Measurements from ENCODE around the gene SAE1. TPM values are rescaled to one million over a fixed set of nuclear protein-coding genes. Genes with fewer than 3 reads are reported as not detected.
A peak's percentile ranks its signal among the peaks of the same experiment; 100 is the strongest.

SAE1 gene
- total RNA-seq, 4 donors from 2014 or later: 27.3 to 85.4 (median 51.8) TPM

- WGBS, 2 donors (ENCODE audit: low coverage in 1 of 2): 4 to 30% methylated on average over 2 to 27 of the region's 56 CpGs
- DNase-seq: peak; percentile 90
- intact Hi-C loops (cut with DNase I; ENCODE audit: low total_unique reads): no loop called here
- in situ Hi-C loops (cut with MboI; ENCODE audit: low pct_ligation_motif_present in 1 of 4, low pct_unique_long_range_greater_than_20kb in 1 of 4, low sequenced_read_pairs in 3 of 4): no loop called here
- peak overlapping the region; percentile 97 to 100 (median 99) for H3K27ac ChIP-seq
- H3K27me3 ChIP-seq: no peaks in the 10 kb centered on the region
- H3K9me3 ChIP-seq: no peaks in the 10 kb centered on the region
- H3K4me3 ChIP-seq: peak overlapping the region; percentile 36 to 96 (median 56)
- peaks cover 12 to 55% (median 37%) of the 10 kb centered on the region in 4 donors for H3K4me1 ChIP-seq
- TF ChIP-seq CTCF (IDR thresholded peaks at IDR 0.05) (peak in 1 of 5 experiments; percentile 35), POLR2AphosphoS5 (IDR thresholded peaks at IDR 0.05) (peak; percentile 86 to 91 (median 89)), POLR2A (IDR thresholded peaks at IDR 0.05) (peak; percentile 86), EP300 (IDR thresholded peaks at IDR 0.05; ENCODE audit: low read depth) (no peak)
- peaks cover 0 to 3% (median 0%) of the 10 kb centered on the region in 4 donors for H3K36me3 ChIP-seq
These were observed 96.1 kb downstream of the SAE1 start for GRCh38 chr19:47226426-47227351.

DNA sequence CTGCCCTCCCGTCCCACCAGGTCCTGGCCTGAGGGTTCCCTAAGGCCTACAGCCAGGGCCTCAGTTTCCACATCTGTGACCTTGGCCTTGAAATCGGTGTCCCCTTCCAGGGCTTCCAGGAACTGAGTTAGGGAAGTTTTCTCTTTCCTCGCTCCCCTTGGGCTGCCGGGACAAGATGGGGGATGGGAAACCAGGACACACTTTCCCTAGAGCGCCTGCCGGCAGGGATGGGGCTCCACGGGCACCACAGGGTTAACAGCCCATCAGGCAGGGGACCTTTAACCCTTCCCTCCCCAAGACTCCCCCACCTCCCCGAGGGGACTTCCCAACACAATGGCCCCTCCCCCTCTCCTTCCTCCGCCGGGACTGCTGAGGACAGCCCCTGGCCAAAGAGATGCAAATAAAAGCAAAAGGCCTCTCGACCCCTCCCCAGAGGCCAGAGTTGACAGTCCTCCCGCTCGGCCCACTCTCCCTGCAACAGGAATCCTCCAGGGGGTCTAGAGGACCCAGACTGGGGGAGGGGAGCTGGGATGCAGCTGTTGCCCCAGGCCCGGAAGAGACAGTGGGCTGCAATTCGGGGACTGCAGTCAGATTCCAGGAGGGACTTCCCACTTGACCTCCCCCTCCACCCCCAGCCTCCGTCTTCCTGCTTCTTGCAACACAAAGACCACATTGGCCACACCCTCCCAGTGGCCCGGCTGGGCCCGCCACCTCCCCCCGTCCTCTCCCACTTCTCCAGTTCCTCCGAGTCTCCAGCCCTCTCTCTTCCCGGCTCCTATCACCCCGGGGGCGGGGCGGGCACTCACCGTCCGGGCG, 96.9 kb downstream of the SAE1 start:
- H3K4me1 ChIP-seq: peaks cover 12 to 64% (median 45%) of the 10 kb centered on the region in 4 donors
- H3K27ac ChIP-seq: peak overlapping the region; percentile 97 to 100 (median 99)
- no peaks in the 10 kb centered on the region for H3K27me3 ChIP-seq
- intact Hi-C loops (cut with DNase I; ENCODE audit: low total_unique reads) (no loop called here), in situ Hi-C loops (cut with MboI; ENCODE audit: low pct_ligation_motif_present in 1 of 4, low pct_unique_long_range_greater_than_20kb in 1 of 4, low sequenced_read_pairs in 3 of 4) (no loop called here)
- TF ChIP-seq POLR2AphosphoS5 (IDR thresholded peaks at IDR 0.05) (peak; percentile 59 to 73 (median 70)), EP300 (IDR thresholded peaks at IDR 0.05; ENCODE audit: low read depth) (no peak), CTCF (IDR thresholded peaks at IDR 0.05) (no peak), POLR2A (IDR thresholded peaks at IDR 0.05) (peak; percentile 62)
- DNase-seq: peak; percentile 89
- H3K36me3 ChIP-seq: no peaks in the 10 kb centered on the region
- WGBS, 2 donors (ENCODE audit: low coverage in 1 of 2): 7% methylated on average over 27 of the region's 27 CpGs; no CpG with 5 or more reads in 1 of the 2 donors
- peak overlapping the region; percentile 36 to 96 (median 49) for H3K4me3 ChIP-seq
- no peaks in the 10 kb centered on the region for H3K9me3 ChIP-seq

DNA sequence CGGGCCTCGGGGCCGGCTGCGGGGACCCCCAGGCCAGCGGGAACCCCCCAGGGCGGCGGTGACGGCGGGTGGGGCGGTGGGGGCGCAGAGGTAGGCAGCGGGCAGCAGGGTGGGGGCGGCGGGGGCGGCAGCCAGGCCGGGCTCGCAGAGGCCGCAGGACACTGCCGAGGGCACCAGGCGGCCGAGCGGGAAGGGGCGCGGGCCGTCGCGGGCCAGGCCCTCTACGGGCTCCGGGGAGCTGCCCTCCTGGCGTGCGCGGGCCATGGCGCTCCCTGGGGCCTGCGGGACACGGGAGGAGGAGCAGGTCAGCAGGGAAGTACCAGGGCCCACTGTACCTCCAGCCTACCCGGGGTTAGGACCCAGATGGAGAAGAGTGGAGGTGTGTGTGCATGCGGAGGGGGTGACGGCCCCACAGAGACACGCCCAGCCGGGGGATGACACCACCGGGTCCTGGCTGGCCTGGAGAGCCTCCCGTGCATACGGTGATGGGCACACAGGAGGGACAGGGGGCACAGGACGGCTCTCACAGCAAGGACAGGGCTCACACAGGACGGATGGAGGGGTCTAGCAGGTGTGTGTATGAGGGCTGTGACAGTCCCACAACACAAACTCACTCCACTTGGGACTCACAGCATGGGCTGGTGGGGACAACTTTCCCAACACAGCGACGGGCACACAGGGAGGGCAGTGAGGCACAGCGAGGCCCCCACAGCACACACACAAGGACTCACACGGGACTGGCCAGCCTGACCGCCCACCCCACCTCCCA, 97.7 kb downstream of the SAE1 start:
- H3K36me3 ChIP-seq: no peaks in the 10 kb centered on the region
- intact Hi-C loops (cut with DNase I; ENCODE audit: low total_unique reads) (no loop called here), in situ Hi-C loops (cut with MboI; ENCODE audit: low pct_ligation_motif_present in 1 of 4, low pct_unique_long_range_greater_than_20kb in 1 of 4, low sequenced_read_pairs in 3 of 4) (no loop called here)
- H3K27ac ChIP-seq: peak overlapping the region; percentile 97 to 100 (median 99)
- H3K9me3 ChIP-seq: no peaks in the 10 kb centered on the region
- TF ChIP-seq CTCF (IDR thresholded peaks at IDR 0.05): no peak
- no peak for TF ChIP-seq POLR2A (IDR thresholded peaks at IDR 0.05)
- no peak for TF ChIP-seq EP300 (IDR thresholded peaks at IDR 0.05; ENCODE audit: low read depth)
- TF ChIP-seq POLR2AphosphoS5 (IDR thresholded peaks at IDR 0.05): no peak
- WGBS, 2 donors (ENCODE audit: low coverage in 1 of 2): 8% methylated on average over 25 of the region's 50 CpGs; no CpG with 5 or more reads in 1 of the 2 donors
- DNase-seq: peak; percentile 74
- H3K4me1 ChIP-seq: peaks cover 12 to 65% (median 45%) of the 10 kb centered on the region in 4 donors
- peak overlapping the region; percentile 36 to 96 (median 49) for H3K4me3 ChIP-seq
- no peaks in the 10 kb centered on the region for H3K27me3 ChIP-seq
